HepG2 (cell line): ENCODE results near the gene AMELY. TPM values are rescaled to one million over a fixed set of nuclear protein-coding genes. Genes with fewer than 3 reads are reported as not detected.

Experiments
- ATAC-seq: fragments of 200-7000 bp; cut with Tn5 transposase; 3 replicates; pipeline ENCODE4 v1.9.1; 2020; ENCODE audit warnings: mild to moderate bottlenecking, moderate library complexity
- BruUV-seq: library from RNA; stranded (reverse); fragments of 400-500 nt; replicated peaks from 2 replicates; lab custom pipeline; 2021; lab: Mats Ljungman, UMichigan
- CTCF ChIA-PET: fragments of 300-600 bp; formaldehyde crosslinking; extraction: SDS; loops from one replicate; lab custom pipeline; 2021; ENCODE audit warnings: low total read pairs, inconsistent platforms, low intra/inter-chr PET ratio; lab: Yijun Ruan, JAX
- POLR2A ChIA-PET: fragments of 350-600 bp; sonication (Branson Sonifier 250); formaldehyde crosslinking; loops from one replicate; lab custom pipeline; 2020; ENCODE audit warnings: antibody characterized with exemption, inconsistent platforms; lab: Yijun Ruan, JAX
- DNase-seq: peaks from one replicate; pipeline ENCODE4 v3.0.0-alpha.2; 2015; ENCODE audit warnings: low spot score
- FAIRE-seq: peaks from 3 replicates; lab custom pipeline; 2011; peaks lifted over from hg19 to GRCh38; lab: Jason Lieb, UNC
- H2AFZ ChIP-seq: one replicate; pipeline ENCODE4 v1.6.1; 2011; ENCODE audit warnings: low read length, inconsistent platforms
- H3K27ac ChIP-seq: fragments of 300-600 bp; 3 replicates; pipeline ENCODE4 v1.8.0; 2011; ENCODE audit warnings: mixed run types, mild to moderate bottlenecking, mixed read lengths, low read length, inconsistent platforms; ENCODE audit not compliant: insufficient read depth; ENCODE audit errors: extremely low read length
- H3K27me3 ChIP-seq, 2 experiments: fragments of 200-600 bp in 1 of 2; 2 replicates in 1 of 2; 3 replicates in 1 of 2; pipeline versions ENCODE4 v1.6.0 to v1.8.0; 2011; ENCODE audit warnings: low read length in 2 of 2, mild to moderate bottlenecking in 2 of 2, moderate library complexity in 2 of 2, inconsistent platforms in 1 of 2; ENCODE audit not compliant: insufficient read depth in 2 of 2, control insufficient read depth in 1 of 2
- H3K36me3 ChIP-seq, 2 experiments: fragments of 200-600 bp in 1 of 2; replicated peaks in 1 of 2; 2 replicates in 1 of 2; 3 replicates in 1 of 2; pipeline versions ENCODE4 v1.5.1 to v1.8.0; 2011; ENCODE audit warnings: low read length in 2 of 2, inconsistent platforms in 1 of 2; ENCODE audit not compliant: insufficient read depth in 2 of 2, control insufficient read depth in 1 of 2
- H3K4me1 ChIP-seq: 2 replicates; pipeline ENCODE4 v1.5.1; 2012; ENCODE audit warnings: low read length, inconsistent platforms; ENCODE audit not compliant: insufficient read depth
- H3K4me2 ChIP-seq: 2 replicates; pipeline ENCODE4 v1.6.0; 2011; ENCODE audit warnings: low read depth, low read length, inconsistent platforms
- H3K4me3 ChIP-seq, 3 experiments: fragments of 200-600 bp in 1 of 3; sonication (generic), shearing (Covaris generic) in 1 of 3; replicated peaks in 1 of 3; 2 replicates each; pipeline ENCODE4 v1.5.1; 2011 to 2016; ENCODE audit warnings: low read length in 3 of 3, inconsistent platforms in 2 of 3, low read depth in 2 of 3, mild to moderate bottlenecking in 2 of 3, control low read depth in 1 of 3, mixed read lengths in 1 of 3; ENCODE audit not compliant: insufficient read depth in 1 of 3
- H3K79me2 ChIP-seq: one replicate; pipeline ENCODE4 v1.6.1; 2011; ENCODE audit warnings: low read length, inconsistent platforms; ENCODE audit not compliant: insufficient read depth
- H3K9ac ChIP-seq: 2 replicates; pipeline ENCODE4 v1.6.0; 2011; ENCODE audit warnings: mild to moderate bottlenecking, low read depth, low read length, inconsistent platforms; ENCODE audit not compliant: insufficient read depth
- H3K9me3 ChIP-seq: 2 replicates; pipeline ENCODE4 v1.5.1; 2012; ENCODE audit warnings: mild to moderate bottlenecking, low read length
- H4K20me1 ChIP-seq: 2 replicates; pipeline ENCODE4 v1.6.0; 2011; ENCODE audit warnings: inconsistent platforms, mild to moderate bottlenecking, low read length, moderate library complexity; ENCODE audit not compliant: insufficient read depth
- FOSL1 ChIP-seq: sonication (generic); formaldehyde crosslinking; IDR thresholded peaks from 2 replicates; pipeline ENCODE4 v1.9.0; 2021; ENCODE audit warnings: missing genetic modification reagents, borderline replicate concordance
- HMGA1 ChIP-seq: sonication (generic); formaldehyde crosslinking; conservative IDR thresholded peaks from 2 replicates; pipeline ENCODE4 v1.4.0; 2020; ENCODE audit warnings: missing genetic modification reagents
- KDM4B ChIP-seq: sonication (generic); formaldehyde crosslinking; IDR thresholded peaks from 2 replicates; pipeline ENCODE4 v1.4.0; 2020; ENCODE audit warnings: missing genetic modification reagents
- LCORL ChIP-seq, 2 experiments: fragments of 450-650 bp in 1 of 2; sonication (generic) in 1 of 2; formaldehyde crosslinking in 1 of 2; IDR thresholded peaks; 2 replicates each; pipeline versions ENCODE4 v1.5.0 to v1.6.1; 2017 to 2020; ENCODE audit warnings: antibody characterized with exemption in 1 of 2, missing genetic modification reagents in 1 of 2
- MZF1 ChIP-seq: sonication (generic); formaldehyde crosslinking; IDR thresholded peaks from 2 replicates; pipeline ENCODE4 v1.8.1; 2023; ENCODE audit warnings: mild to moderate bottlenecking, missing genetic modification reagents, borderline replicate concordance
- PPARG ChIP-seq: conservative IDR thresholded peaks from 2 replicates; pipeline ENCODE4 v1.6.1; 2016; ENCODE audit warnings: missing biosample characterization, missing genetic modification reagents
- RNF219 ChIP-seq: sonication (generic); formaldehyde crosslinking; IDR thresholded peaks from 2 replicates; pipeline ENCODE4 v1.5.0; 2020; ENCODE audit warnings: mild to moderate bottlenecking, missing genetic modification reagents
- SNAPC4 ChIP-seq: sonication (generic); formaldehyde crosslinking; IDR thresholded peaks from 2 replicates; pipeline ENCODE4 v1.4.0; 2020; ENCODE audit warnings: mild to moderate bottlenecking, missing genetic modification reagents
- ZBTB38 ChIP-seq: sonication (generic); formaldehyde crosslinking; IDR thresholded peaks from 2 replicates; pipeline ENCODE4 v1.5.1; 2020; ENCODE audit warnings: mild to moderate bottlenecking, missing genetic modification reagents
- ZNF10 ChIP-seq: sonication (generic); formaldehyde crosslinking; IDR thresholded peaks from 2 replicates; pipeline ENCODE4 v1.4.0; 2020; ENCODE audit warnings: mild to moderate bottlenecking, low read depth, missing genetic modification reagents, borderline replicate concordance
- ZNF33B ChIP-seq: sonication (generic); formaldehyde crosslinking; IDR thresholded peaks from 2 replicates; pipeline ENCODE4 v1.5.1; 2020; ENCODE audit warnings: mild to moderate bottlenecking, missing genetic modification reagents
- ZNF44 ChIP-seq: sonication (generic); formaldehyde crosslinking; IDR thresholded peaks from 2 replicates; pipeline ENCODE4 v1.5.1; 2020; ENCODE audit warnings: mild to moderate bottlenecking, missing genetic modification reagents
- ZNF776 ChIP-seq: sonication (generic); formaldehyde crosslinking; IDR thresholded peaks from 2 replicates; pipeline ENCODE4 v1.4.0; 2020; ENCODE audit warnings: mild to moderate bottlenecking, missing genetic modification reagents
- WGBS: methylation state at CpG from one replicate; pipeline ENCODE4 v1.1.6; 2017; ENCODE audit warnings: low lambda C conversion rate; 5-methylcytosine and 5-hydroxymethylcytosine counted together
- in situ Hi-C: cut with HindIII; loops from 2 replicates; pipeline ENCODE4 v1.10.0; 2017; ENCODE audit warnings: low pct_unique_long_range_greater_than_20kb; ENCODE audit not compliant: extremely low pct_ligation_motif_present
- intact Hi-C: fragments of 100-400 bp; cut with micrococcal nuclease; formaldehyde crosslinking; loops from one replicate; pipeline ENCODE4 v1.10.0; 2022; ENCODE audit not compliant: unreplicated experiment
- polyA plus RNA-seq, 8 experiments: library from polyadenylated mRNA; depleted of rRNA in 3 of 8; stranded (reverse) in 7 of 8; unstranded in 1 of 8; fragments of >200 nt; fragmentation: Illumina TruSeq in 4 of 8; extraction: Trizol in 4 of 8; gene quantifications; 2 replicates each; pipeline versions ENCODE4 v1.2.1 to v1.2.3, GENCODE V29; 2011 to 2016; ENCODE audit warnings: low read depth in 4 of 8, missing spikeins in 1 of 8, mixed read lengths in 1 of 8; ENCODE audit not compliant: insufficient read depth in 1 of 8
- total RNA-seq, 5 experiments: library from RNA; depleted of rRNA; stranded (reverse); fragments of >200 nt; fragmentation: Illumina TruSeq; extraction: Trizol; gene quantifications; 2 replicates each; pipeline ENCODE4 v1.2.3, GENCODE V29; 2016; ENCODE audit warnings: low read depth in 1 of 5

The AMELY gene
- total and polyA plus RNA-seq, 2 of the 13 experiments (the other 11 are each of a cell fraction or from before 2014, with no cell fraction given) = not detected

DNA sequence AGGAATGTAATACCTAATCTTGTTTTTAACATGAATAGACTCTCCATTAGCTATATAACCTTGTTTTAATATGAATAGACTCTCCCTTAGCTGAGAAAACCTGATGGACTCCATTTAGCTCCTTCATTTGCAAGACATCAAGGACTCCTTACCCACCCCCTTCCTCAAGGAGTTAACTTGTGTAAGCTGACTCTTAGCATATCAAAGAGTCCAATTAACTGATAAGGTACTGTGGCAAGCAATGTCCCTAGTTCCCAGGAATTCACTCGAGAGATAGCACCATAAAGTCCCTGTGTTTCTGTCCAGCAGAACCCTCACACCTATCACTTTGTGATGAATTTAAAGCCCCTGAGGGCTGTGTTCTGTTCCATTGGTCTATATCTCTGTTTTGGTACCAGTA is 16.3 kb downstream of the AMELY start (continued):
- TF ChIP-seq ZNF10 (CRISPR knock-in tag) = no peak
- no peak for TF ChIP-seq PPARG (CRISPR knock-in tag)
- TF ChIP-seq LCORL (IDR thresholded peaks at IDR 0.05) = no peak
- no peak for TF ChIP-seq LCORL (CRISPR knock-in tag; IDR thresholded peaks at IDR 0.05)
- TF ChIP-seq FOSL1 (CRISPR knock-in tag) = no peak
- TF ChIP-seq RNF219 = no peak
- TF ChIP-seq, all 625 proteins: peak for 0

GRCh38 chrY:6894496-6894895 is 17.1 kb downstream of the AMELY start:
- Histone ChIP-seq H3K9ac (no peak overlapping the region), H2AFZ (no peak overlapping the region), H3K36me3 (no peaks in the 10 kb centered on the region), H3K4me1 (no peaks in the 10 kb centered on the region), H3K4me3 (no peak overlapping the region), H3K27ac (no peak overlapping the region), H3K79me2 (no peaks in the 10 kb centered on the region), H3K27me3 (no peaks in the 10 kb centered on the region), H4K20me1 (no peaks in the 10 kb centered on the region), H3K9me3 (no peaks in the 10 kb centered on the region), H3K4me2 (no peak overlapping the region)
- ChIA-PET POLR2A (no interaction called here), CTCF (no interaction called here)
- TF ChIP-seq ZNF44 (CRISPR knock-in tag) = no peak
- TF ChIP-seq ZBTB38 (CRISPR knock-in tag) = no peak
- TF ChIP-seq MZF1 (CRISPR knock-in tag) = no peak
- TF ChIP-seq HMGA1 (CRISPR knock-in tag) = no peak
- TF ChIP-seq SNAPC4 (CRISPR knock-in tag) = no peak
- TF ChIP-seq ZNF776 (CRISPR knock-in tag) = no peak
- no peak for TF ChIP-seq KDM4B (CRISPR knock-in tag)
- no peak for TF ChIP-seq ZNF33B (CRISPR knock-in tag)
- BruUV-seq = no TSS peak
- intact Hi-C loops (no loop called here), in situ Hi-C loops (no loop called here)
- FAIRE-seq (no peak), ATAC-seq (peak; percentile 56; the same call in 2 of the 3 replicates), DNase-seq (no peak)
- WGBS = 0% methylated on average over 3 of the region's 3 CpGs
